ENCODE data around the gene RALGDS.
"Not testable (repeated sequence)": the region's sequence is repeated elsewhere in the genome, so short reads cannot be mapped to it uniquely, and the experiment has no call there.

The RALGDS gene

DNA sequence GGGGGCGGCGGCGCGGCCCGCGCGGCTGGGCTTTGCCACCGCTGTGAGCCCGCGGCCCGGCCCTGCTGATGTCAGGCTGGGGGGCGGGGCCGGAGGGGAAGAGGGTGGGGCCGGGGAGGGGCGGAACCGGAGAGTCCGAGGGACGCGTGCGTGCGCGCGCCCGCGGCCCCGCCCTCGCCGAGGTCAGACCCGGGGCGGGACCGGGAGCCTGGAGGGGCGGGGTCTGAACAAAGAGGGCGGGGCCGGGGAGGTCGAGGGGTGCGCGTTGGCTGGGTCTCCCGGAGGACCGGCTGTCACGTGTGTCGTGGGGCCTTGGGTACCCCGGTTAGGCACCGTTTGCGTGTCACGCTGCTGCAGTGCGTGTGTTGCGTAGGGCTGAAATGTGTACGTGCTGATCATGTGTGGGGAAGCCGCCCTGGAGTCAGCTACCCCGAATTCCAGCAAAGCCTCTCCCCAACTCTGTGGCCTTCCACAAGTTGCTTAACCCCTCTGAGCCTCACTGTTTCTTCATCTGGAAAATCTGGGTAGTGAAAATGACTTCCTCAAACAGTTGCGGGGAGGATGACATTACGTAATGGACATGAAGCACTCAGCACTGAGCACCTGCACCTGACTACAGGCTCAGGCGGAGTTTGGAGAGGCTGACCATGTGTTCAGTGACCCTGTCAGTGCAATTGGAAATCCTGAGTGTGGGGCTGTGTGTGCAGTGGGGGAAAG is at the start of gene RALGDS:
Gene RALGDS (minus strand): TSS at position 43 of the 717 bp plus-strand sequence. CDS start 86 bp downstream, outside the sequence.
- peak; percentile 87 for DNase-seq

DNA sequence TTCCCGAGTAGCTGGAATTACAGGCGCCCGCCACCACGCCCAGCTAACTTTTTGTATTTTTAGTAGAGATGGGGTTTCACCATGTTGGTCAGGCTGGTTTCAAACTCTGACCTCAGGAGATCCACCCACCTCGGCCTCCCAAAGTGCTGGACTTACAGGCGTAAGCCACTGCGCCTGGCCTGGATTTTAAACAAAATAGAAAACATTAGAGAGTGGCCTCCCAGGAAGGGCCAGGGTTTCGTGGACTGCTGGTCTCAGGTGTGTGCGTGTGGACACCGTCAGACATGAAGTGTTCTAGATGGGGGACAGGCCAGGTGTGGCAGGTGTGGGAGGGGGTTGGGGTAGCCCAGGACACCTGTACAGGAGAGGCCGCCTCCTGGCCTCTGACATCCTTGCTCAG is 49.7 kb upstream of the RALGDS start:
- DNase-seq: no peak

DNA sequence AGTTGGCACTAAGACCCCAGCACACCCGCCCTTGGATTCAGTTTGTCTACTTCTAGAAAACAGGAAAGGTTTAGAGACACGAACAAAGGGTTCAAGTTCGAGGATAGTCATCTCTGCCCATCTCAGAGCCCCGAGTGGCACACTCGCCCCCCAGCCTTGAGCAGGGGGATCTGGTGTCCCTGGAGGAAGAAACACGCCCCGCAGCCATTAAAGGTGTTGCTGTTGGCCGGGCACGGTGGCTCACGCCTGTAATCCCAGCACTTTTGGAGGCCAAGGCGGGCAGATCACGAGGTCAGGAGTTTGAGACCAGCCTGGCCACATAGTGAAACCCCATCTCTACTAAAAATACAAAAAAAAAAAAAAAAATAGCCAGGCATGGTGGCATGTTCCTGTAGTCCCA is 48.6 kb upstream of the RALGDS start:
- not testable (repeated sequence) for DNase-seq

DNA sequence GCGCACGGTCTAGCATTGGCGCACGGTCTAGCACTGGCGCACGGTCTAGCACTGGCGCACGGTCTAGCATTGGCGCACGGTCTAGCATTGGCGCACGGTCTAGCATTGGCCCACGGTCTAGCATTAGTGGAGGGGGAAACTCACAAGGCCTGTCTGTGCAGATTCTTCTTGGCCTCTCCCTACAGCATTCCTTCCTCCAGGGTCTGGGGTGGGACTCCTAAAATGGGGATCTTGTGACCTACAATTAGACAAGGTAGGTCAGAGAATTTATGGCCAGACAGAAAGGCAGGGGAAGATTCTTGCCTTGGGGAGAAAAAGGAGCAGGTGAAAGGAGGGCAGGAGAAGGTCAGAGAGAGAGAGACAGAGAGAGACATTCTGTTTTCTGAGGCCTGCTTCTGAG is 48.1 kb upstream of the RALGDS start:
- DNase-seq: no peak

DNA sequence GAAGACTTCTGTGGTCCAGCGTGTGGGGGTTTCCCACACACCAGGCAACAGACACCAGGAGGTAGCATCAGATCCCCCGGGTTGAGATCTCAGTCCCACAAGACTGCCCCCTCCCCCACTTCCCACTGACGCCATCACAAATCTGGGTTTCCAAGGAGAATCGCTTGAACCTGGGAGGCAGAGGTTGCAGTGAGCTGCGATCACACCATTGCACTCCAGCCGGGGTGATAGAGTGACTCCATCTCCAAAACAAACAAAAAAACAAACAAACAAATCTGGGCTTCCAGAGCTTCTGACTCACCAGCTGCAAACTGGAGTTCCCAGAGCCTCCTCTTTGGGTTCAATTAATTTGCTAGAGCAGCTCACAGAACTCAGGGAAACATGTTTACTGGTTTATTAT is 47.4 kb upstream of the RALGDS start:
- no peak for DNase-seq

DNA sequence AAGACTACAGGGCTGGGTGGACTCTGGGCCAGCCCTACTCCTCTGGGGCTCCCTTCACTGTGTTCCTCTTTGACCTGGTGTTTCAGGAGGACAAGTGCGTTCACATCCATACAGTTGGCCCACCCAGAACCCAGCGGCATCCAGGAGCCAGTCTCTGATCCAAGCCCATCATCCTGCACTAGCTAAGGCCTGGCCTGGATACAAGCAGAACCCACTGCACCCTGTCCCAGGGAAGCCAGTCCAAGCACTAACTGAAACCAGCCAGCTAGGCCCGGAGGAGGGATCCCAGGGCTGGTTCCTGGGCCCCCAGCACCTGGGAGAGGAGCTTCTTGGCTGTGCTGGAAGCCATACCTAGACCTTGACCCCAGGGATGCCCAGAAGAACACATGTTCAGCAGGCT is 46.7 kb upstream of the RALGDS start:
- no peak for DNase-seq

DNA sequence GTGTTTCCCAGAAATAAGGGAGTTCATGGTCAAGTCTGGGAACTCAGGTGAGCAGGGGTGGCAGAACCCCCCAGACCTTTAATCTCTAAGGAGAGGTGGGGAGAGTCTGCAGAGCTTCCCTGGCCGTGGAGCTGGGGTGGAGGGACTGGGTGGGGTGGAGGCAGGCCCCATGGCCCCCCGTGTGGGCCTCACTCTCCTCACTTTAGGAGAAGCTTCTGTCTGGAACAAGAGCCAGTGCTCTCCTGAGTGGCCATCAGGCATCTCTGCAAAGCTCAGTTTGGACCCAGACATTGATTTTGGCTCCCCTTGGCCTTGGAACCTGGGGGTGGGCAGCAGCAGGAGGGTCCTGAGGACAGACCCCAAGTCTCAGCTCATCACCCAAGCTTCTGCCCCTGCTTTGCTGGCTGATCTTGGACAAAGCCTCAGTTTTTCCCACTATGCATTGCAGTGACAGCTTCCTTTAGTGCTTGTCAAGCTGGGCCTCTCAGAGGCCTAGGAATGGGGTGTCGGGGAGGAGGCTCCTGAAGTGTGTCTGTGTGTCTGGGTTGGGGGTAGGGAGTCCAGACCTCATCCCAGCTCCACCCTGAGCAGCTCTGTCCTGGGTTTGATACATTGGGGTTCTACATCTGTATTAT is 46.2 kb upstream of the RALGDS start:
- DNase-seq: no peak

DNA sequence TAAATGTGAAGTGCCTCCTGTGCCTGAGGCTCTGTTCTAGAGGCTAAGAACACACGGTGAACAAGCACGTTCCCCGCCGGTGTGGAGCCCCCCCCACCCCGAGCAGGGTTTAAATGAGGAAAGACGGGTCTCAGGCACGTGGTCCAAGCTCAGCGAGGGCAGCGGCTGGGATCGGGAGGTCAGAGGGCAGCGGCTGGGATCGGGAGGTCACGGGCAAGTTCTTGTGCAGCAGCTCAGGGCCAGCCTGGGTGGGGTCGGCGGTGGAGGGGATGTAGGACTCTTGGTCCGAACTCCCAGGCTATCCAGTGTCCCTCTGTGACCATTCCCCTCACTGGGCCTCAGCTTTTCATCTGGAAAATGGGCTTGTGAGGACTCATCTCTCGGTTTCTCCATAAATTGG is 45.4 kb upstream of the RALGDS start:
- DNase-seq: no peak

DNA sequence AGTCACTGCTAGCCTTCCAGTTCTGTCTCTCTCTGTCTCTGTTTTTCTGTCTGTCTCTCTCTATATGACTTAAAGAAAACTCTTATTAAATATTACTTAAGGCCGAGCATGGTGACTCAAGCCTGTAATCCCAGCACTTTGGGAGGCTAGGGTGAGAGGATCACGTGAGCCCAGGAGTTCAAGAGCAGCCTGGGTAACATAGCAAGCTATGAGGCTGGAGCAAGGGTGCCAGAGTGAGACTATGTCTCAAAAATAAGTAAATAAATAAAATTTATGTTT is 44.4 kb upstream of the RALGDS start:
- no peak for DNase-seq

DNA sequence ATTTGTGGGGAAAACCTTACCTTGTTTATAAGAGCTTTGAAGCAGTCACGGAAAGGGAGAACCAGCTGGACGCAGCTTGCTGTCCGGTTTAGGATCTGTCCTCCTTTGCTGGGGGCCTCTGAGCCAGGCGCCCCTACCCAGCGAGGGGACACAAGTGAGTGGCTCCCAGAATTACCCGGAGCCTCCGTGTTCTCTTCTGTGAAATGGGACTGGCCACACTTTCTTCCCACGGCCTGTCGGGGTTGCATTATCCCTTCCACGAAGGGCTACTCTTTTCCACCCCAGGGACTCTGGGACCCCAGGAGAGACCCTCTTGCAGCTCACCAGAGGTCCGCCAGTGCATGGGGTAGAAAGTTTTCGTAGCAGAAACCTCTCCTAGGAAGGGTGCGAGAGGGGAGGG is 43.2 kb upstream of the RALGDS start:
- DNase-seq: no peak

DNA sequence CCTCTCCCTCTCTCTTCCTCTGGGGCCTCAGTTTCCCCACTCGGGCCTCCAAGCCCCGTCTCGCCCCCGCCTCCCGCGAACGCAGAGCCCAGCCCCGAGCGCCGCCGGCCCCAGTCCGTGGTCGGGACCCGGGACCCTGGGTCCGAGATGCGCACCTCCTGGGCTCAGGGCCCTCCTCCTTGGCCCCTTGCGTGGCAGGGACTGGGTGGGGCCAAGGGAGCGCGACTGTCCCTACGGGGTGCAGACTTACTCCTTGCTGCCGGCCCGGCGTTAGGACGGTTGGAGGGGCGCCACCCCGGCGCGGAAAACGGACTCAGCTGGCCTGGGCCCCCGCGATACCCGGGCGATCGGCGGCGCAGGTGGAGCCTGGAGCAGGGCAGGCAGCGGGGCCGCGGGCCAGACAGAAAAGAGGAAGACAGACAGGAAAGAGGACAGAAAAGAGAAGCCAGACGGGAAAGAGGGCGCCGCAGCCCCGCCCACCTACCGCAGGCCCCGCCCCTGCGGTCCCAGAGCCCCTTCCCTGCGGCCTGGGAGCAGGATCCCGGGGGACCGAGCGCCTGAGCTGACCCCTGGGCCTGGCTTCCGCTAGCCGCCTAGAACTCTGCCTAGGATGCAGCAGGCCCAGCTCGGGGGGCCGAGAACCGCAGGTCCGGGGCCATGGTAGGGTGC is 42.6 kb upstream of the RALGDS start, which contains the start of gene GBGT1:
Gene GBGT1 (minus strand): TSS at position 411 of the 669 bp plus-strand sequence. CDS start 1,502 bp downstream, outside the sequence.
- peak; percentile 37 for DNase-seq

DNA sequence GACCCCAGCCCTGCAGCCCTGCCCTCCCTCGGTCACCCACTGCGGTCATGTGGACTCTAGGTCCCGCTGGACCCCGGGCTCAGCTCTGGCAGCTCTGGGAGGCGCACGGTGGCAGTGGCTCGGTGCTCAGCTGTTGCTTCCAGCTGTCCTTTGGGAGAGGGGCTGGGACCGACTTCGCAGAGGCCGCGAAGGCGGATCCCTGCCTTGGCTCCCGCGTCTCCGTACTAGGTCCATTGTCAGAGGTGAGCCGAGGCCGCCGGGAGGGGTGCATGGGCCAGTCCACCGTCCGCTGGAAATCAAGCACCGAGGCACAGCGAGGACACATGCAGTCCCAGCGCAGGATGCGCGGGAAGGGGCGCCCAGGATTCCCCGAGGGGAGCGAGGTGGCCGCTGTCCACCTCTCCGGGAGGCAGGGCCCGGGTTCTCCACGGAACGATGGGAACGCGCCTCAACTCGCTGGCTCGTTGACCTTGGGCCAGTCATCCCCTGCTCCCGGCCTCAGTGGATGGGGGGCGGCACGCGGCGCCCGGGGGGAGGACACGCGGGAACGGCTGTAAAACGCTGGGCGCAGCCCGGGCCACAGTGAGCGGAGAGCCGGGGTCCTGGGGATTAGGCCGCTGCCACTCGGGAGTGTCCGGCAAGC is 41.9 kb upstream of the RALGDS start:
- DNase-seq: no peak

DNA sequence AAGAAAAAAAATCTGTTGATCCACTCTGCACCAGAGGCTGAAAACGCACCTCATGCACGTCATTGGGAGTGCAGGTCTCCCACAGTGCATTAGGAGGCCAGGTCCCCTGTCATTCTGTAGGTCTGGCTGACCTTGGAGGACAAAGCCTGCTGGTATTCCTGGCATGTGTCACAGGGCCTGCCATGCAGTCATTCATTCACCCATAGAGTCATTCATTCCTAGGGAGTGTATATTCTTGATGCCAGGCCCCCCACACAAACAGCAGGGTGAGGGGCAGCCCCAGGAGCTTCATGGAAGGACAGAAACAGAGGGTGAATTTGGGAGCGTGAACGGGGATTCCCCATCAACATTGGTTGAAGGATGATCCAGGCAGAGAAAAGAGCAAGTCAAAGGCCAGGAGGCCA is 40.5 kb upstream of the RALGDS start:
- DNase-seq: no peak

DNA sequence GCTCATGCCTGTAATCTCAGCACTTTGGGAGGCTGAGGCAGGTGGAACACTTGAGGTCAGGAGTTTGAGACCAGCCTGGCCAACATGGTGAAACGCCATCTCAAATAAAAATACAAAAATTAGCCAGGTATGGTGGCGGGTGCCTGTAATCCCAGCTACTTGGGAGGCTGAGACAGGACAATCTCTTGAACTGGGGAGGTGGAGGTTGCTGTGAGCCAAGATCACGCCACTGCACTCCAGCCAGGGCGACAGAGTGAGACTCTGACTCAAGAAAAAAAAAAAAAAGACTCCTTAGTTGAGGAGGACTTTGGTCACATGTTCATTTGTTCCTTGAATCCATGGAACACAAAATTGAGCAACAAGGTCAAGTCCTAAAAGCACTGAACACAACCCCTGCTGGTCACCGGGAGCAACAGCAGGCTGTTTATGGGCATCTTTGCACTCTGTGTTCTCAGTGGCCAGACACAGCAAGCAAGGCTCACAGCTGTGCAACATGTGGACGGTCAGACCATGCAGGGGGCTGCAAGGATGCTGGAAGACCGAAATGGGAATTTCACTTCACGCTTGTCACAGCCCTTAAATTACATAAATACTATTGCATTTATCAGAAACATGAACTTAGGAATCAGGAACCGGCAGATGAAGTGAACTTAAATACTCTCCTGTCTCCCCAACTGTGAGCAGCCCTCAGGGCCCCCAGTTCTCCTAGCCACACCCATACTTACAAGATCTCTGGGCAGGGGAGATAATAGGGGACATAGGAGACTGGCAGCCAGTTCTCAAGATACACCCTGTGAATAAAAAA is 39.9 kb upstream of the RALGDS start:
- DNase-seq: peak; percentile 32

DNA sequence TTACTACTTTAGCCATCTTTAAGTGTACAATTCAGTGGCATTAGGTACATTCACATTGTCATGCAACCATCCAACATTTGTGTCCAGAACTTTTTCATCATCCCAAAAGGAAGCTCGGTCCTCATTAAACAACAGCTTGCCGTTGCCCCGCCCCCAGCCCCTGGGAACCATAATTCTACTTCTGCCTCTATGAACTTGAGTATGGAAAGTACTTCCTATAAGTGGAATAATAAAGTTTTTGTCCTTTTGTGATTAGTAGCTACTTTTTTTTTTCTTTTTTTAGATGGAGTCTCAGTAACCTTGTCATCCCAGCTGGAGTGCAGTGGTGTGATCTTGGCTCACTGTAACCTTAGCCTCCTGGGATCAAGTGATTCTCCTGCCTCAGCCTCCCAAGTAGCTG is 37.7 kb upstream of the RALGDS start:
- DNase-seq: no peak

DNA sequence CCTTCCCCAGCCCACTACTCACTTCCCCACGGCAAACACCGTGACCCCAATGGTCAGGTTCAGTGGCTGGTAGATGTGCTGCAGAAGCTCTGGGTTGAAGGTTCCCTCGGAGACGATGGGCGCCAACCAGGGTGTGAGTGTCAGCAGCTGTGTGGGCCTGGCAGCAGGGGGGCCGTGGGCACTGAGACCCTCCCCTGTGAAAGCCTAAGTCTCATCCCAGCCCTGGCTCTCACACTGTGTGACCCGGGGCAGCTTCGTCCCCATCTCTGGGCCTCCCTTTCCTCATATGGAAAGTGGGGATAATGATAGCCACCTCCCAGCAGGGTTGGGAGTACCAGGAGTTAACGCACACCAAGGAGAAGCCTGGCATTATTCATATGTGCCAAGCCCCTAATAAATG is 34.1 kb upstream of the RALGDS start:
- DNase-seq: no peak

DNA sequence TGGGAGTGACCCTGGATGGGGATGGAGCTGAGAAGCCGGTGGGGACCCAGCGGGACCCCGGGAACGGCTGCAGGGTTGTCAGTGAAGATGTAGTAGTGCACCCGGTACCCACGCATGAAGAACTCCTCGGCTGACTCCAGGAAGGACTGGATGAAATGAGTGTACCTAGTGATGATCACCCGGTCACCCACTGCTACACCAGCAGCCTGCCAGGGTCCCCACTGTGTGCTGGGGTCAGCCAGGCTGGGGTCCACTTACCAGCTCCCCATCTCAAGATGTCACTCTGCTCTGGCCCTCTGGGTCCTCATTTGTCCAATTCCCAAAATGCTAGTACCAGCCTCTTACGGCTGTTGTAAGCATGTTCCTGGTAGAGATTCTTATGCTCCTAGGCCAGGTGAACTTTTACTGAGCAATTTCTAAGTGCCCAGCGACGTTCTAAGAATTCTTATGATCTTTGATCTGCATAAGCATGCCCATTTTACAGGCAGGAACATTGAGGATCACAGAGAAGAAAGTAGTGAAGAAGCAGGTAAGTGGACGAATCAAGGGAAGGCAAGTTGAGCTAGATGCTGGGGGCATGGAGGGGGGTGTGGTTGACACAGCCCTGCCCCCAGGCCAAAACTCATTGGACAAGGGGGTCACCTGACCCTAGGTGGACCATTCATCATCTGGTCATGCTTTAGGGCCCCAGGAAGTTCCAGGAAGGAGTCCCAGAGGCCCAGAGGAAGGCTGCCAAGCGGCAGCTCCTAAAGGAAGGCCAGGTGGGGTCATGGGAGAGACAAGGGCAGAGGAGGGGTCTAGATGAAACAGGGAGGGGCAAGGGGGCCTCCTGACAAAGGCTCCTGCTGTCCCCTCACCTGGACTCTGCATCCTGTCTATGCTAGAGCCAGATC is 33.3 kb upstream of the RALGDS start:
- DNase-seq: no peak

DNA sequence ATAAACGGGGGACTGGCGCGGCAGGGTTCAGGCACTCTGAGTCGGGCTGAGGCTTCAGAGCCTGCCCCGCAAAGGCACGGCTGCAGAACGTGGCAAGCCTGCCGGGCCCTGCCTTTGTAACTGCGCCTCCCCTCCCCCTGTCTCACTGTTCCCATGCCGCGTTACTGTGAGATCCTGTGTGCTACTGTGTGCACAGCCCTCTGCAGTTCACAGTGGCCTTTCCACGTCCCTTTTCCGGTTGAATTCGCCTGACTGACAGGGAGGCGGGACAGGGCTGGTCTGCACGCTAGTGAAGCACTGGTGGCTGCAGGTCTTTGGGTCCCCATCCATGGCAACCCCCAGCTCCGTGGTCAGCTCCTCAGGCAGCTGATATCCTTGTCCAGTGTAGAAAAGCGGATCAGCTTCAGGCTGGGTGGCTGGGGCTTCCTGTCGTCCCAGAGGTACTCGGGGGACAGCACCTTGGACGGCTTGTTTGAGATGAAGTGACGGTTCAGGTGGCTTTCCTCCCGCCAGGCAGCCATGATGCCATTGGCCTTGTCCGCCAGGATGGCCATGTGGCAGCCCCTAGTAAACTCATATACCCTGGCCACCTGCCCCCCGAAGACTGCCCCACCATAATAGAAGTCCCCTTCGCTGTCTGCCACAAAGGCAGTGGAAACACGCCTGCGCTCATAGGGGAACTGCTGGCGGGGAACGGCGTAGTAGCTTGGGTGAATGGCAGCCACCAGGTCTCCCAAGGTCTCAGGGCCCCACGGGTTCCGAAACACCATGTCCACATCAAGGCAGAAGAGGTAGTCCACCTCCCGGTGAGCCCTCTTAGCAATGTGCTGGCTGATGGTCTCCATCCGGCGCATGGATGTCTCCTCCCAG is 32.4 kb upstream of the RALGDS start:
- DNase-seq: no peak

DNA sequence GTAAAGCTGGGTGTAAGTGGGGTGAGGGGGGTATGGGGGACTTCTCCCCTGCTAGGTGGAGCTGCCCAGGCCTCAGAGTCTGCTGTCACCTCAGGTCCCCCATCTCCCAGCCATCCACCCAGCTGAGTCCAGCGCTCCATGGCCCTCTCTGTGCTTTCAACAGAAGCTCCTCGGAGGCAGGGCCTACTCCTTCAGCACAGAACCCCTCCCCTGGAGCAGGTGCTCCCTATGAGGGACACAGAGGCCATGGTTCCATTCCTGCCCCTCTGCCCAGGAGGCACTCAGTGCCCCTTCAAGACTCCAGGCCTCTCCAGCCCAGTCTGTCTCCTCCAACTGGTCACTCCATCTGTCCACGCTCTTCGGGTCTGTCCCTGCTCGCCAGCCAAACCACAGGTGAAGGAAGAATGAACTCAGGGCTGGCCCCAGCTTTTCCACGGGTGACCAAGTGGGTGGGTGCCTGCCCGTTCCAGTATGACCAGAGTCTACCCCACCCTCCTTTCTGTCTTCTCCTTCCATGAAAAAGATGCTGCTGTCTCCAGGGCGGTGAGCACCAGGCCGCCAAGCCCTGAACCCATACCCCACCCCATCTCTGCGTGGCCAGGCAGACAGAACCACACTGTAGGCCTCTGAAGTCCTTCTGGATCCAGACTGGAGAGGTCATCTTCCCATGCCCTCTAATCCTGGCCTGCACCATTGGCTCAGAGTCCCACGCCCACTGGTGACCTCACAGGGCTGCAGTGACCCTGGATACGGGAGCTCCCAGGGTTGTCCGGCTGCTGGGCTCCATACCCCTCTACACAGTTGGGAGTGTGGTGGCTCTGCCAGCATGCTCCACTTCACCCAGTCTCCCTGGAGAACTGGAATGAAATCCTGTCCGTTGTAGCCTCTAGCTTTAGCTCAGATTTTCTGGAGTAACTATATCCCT is 30.8 kb upstream of the RALGDS start:
- DNase-seq: no peak

DNA sequence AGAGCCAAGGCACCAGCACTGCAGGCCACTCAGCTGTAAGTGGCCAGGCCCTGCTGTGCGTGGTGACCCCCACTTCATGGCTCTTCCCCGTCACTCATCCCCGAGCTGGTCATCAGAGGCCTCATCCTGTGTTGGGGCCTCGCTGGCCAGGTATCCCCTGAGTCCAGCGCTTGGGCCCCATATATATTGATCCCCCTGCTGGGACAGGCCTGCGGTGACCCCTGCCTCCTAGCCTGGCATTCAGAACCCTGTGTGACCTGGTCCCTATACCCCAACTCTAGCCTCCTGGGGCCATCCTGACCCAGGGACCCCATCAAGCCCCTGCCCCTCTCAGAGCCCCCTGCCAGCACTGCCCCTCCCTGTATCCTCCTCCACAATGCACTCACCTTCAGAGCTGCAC is 30.0 kb upstream of the RALGDS start:
- no peak for DNase-seq
